Uterus (tissue), 4 donors: ENCODE measurements around the gene CREB1. TPM values are rescaled to one million over a fixed set of nuclear protein-coding genes. Genes with fewer than 3 reads are reported as not detected.

Experiments
- DNase-seq, 2 donors: peaks; one replicate each; pipeline ENCODE4 v3.0.0-alpha.2; 2019 to 2020
- H3K27ac ChIP-seq, 2 donors: fragments of 200-600 bp; sonication (generic); 1 replicate in 1 of 2; 2 replicates in 1 of 2; pipeline ENCODE4 v1.5.1; 2016 to 2018
- H3K27me3 ChIP-seq, 2 donors: fragments of 200-600 bp; sonication (generic); one replicate each; pipeline ENCODE4 v1.5.1; 2018 to 2019; ENCODE audit warnings: control low read depth in 1 of 2
- H3K36me3 ChIP-seq, 2 donors: fragments of 200-600 bp; sonication (generic); one replicate each; pipeline ENCODE4 v1.5.1; 2019; ENCODE audit warnings: control low read depth in 1 of 2
- H3K4me1 ChIP-seq, 2 donors: fragments of 200-600 bp; sonication (generic); one replicate each; pipeline ENCODE4 v1.5.1; 2018 to 2019; ENCODE audit warnings: control low read depth in 1 of 2
- H3K4me3 ChIP-seq, 2 donors: fragments of 200-600 bp; sonication (generic); 1 replicate in 1 of 2; 2 replicates in 1 of 2; pipeline ENCODE4 v1.5.1; 2018 to 2019; ENCODE audit warnings: mild to moderate bottlenecking in 1 of 2
- H3K9me3 ChIP-seq, 2 donors: fragments of 200-600 bp; sonication (generic); one replicate each; pipeline ENCODE4 v1.5.1; 2019; ENCODE audit warnings: control low read depth in 1 of 2
- CTCF ChIP-seq, 4 experiments: fragments of 200-600 bp in 2 of 4; fragments of 450-650 bp in 2 of 4; sonication (generic) in 2 of 4; IDR thresholded peaks; one replicate each; pipeline ENCODE4 v1.5.1; 2016 to 2019; ENCODE audit warnings: antibody characterized with exemption in 4 of 4, mild to moderate bottlenecking in 2 of 4, moderate library complexity in 1 of 4
- POLR2A ChIP-seq, 2 donors: fragments of 450-650 bp; IDR thresholded peaks; one replicate each; pipeline ENCODE4 v1.6.1; 2016; ENCODE audit warnings: antibody characterized with exemption in 2 of 2, mild to moderate bottlenecking in 1 of 2, moderate library complexity in 1 of 2
- intact Hi-C: fragments of 100-400 bp; cut with DNase I; formaldehyde crosslinking; loops from one replicate; pipeline ENCODE4 v1.15.1; 2023; ENCODE audit warnings: low total_unique reads
- total RNA-seq, 4 donors: library from RNA; depleted of rRNA in 3 of 4; stranded (reverse); fragments of >200 nt in 3 of 4; gene quantifications; one replicate each; pipeline versions ENCODE4 v1.1.0 to v1.2.4, GENCODE V29; 2014 to 2023
- donor health status: DM: yes; HTN: yes; CAD: no.

CREB1 gene
- total RNA-seq, 4 donors from 2014 or later = 36.5 to 96.5 (median 71.7) TPM

DNA sequence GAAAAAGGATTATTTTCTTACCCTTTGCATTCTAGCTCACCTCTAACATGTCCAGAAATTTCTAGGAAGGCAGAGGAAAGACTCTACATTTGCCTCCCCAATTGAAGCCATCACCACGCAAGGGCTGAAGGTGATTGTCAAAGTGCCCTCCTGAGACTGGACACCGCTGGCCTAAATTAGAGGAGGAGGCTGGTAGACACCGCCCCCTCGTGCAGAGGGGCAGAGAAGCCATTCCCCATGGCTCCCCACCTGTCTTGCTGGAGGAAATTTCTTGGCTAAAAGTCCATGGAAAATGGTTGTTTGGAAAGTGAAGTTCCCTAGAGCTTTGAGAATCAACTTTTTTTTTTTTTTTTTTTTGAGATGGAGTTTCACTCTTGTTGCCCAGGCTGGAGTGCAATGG lies 31.3 kb upstream of the CREB1 start:
- Histone ChIP-seq H3K27me3 (no peaks in the 10 kb centered on the region), H3K4me3 (no peak overlapping the region), H3K27ac (no peak overlapping the region), H3K4me1 (no peaks in the 10 kb centered on the region), H3K36me3 (no peaks in the 10 kb centered on the region), H3K9me3 (no peaks in the 10 kb centered on the region)
- intact Hi-C loops = no loop called here
- no peak for DNase-seq
- TF ChIP-seq POLR2A (IDR thresholded peaks at IDR 0.05) (no peak), CTCF (IDR thresholded peaks at IDR 0.05) (no peak)

- no peaks in the 10 kb centered on the region for H3K4me1 ChIP-seq
- H3K27me3 ChIP-seq = no peaks in the 10 kb centered on the region
- H3K36me3 ChIP-seq = no peaks in the 10 kb centered on the region
- TF ChIP-seq CTCF (IDR thresholded peaks at IDR 0.05) = no peak
- no peak for TF ChIP-seq POLR2A (IDR thresholded peaks at IDR 0.05)
- no peak overlapping the region for H3K4me3 ChIP-seq
- no peaks in the 10 kb centered on the region for H3K9me3 ChIP-seq
- intact Hi-C loops = no loop called here
- H3K27ac ChIP-seq = no peak overlapping the region
- DNase-seq = no peak
Observed at GRCh38 chr2:207499114-207499513, 30.6 kb upstream of the CREB1 start.

- H3K9me3 ChIP-seq = no peaks in the 10 kb centered on the region
- H3K27ac ChIP-seq = no peak overlapping the region
- TF ChIP-seq POLR2A (IDR thresholded peaks at IDR 0.05) = no peak
- intact Hi-C loops = no loop called here
- DNase-seq = no peak
- H3K27me3 ChIP-seq = no peaks in the 10 kb centered on the region
- H3K4me1 ChIP-seq = no peaks in the 10 kb centered on the region
- no peak overlapping the region for H3K4me3 ChIP-seq
- H3K36me3 ChIP-seq = no peaks in the 10 kb centered on the region
Observed at GRCh38 chr2:207501802-207502576, 27.8 kb upstream of the CREB1 start.

GRCh38 chr2:207502577-207503198 lies 27.1 kb upstream of the CREB1 start:
- TF ChIP-seq CTCF (IDR thresholded peaks at IDR 0.05) (no peak), POLR2A (IDR thresholded peaks at IDR 0.05) (no peak)
- Histone ChIP-seq H3K27me3 (no peaks in the 10 kb centered on the region), H3K4me1 (no peaks in the 10 kb centered on the region), H3K9me3 (no peaks in the 10 kb centered on the region), H3K36me3 (no peaks in the 10 kb centered on the region), H3K4me3 (no peak overlapping the region), H3K27ac (no peak overlapping the region)
- DNase-seq = no peak
- intact Hi-C loops = no loop called here

DNA sequence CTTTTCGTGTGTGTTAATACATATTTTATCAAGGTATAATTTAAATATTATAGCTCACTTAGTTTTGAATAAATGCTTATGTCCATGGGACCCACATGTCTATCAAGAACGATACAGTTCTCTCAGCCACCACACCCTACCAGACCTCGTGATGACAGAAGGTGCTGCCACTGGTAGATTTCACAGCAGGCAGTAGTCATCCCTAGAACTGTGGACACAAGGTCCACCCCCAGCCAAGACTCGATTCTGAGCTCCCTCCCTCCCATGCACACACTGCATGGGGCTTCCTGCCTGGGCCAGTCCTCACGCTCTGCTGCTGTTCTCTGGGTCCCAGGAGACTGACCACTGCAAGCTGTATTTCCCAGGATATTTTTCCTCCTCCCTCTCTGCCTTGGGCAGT lies 26.5 kb upstream of the CREB1 start:
- Histone ChIP-seq H3K4me3 (no peak overlapping the region), H3K27me3 (no peaks in the 10 kb centered on the region), H3K36me3 (no peaks in the 10 kb centered on the region), H3K4me1 (no peaks in the 10 kb centered on the region), H3K9me3 (no peaks in the 10 kb centered on the region), H3K27ac (no peak overlapping the region)
- intact Hi-C loops = no loop called here
- DNase-seq = no peak
- TF ChIP-seq CTCF (IDR thresholded peaks at IDR 0.05) (no peak), POLR2A (IDR thresholded peaks at IDR 0.05) (no peak)
